ENCODE data around the gene ZBTB45. TPM values are rescaled to one million over a fixed set of nuclear protein-coding genes. Genes with fewer than 3 reads are reported as not detected.

ZBTB45 gene
- total RNA-seq, 1 donor from 2014 or later: 14.9 TPM

Small RNA genes lying within 50 kb of the gene (microRNA-seq; reads per million reads assigned to microRNA genes)
- gene MIR6807: not detected

Other genes with a start within 250 kb of the ZBTB45 start
- 6.9 TPM for gene ZNF8, start 240.9 kb downstream of the ZBTB45 start, total RNA-seq
- 32.9 TPM for gene ERVK3-1, start 214.4 kb downstream of the ZBTB45 start, total RNA-seq
- 4.5 TPM for gene ZSCAN22, start 192.8 kb downstream of the ZBTB45 start, total RNA-seq
- gene A1BG, start 166.3 kb downstream of the ZBTB45 start, total RNA-seq: 13.3 TPM
- gene ZNF497, start 157.1 kb downstream of the ZBTB45 start, total RNA-seq: 2.0 TPM
- 2.0 TPM for gene ZNF837, start 138.8 kb downstream of the ZBTB45 start, total RNA-seq
- gene RPS5, start 132.5 kb downstream of the ZBTB45 start, total RNA-seq: 572 TPM
- gene RNF225, start 124.2 kb downstream of the ZBTB45 start, total RNA-seq: not detected
- gene ZNF584, start 111.2 kb downstream of the ZBTB45 start, total RNA-seq: 16.0 TPM
- 6.1 TPM for gene ZNF132, start 79.7 kb downstream of the ZBTB45 start, total RNA-seq
- gene ZNF324B, start 68.2 kb downstream of the ZBTB45 start, total RNA-seq: 7.5 TPM
- 15.2 TPM for gene ZNF324, start 52.7 kb downstream of the ZBTB45 start, total RNA-seq
- 10.3 TPM for gene ZNF446, start 43.5 kb downstream of the ZBTB45 start, total RNA-seq
- 10.1 TPM for gene SLC27A5, start 7.8 kb downstream of the ZBTB45 start, total RNA-seq
- gene TRIM28, start 24.3 kb upstream of the ZBTB45 start, total RNA-seq: 168 TPM
- 94.6 TPM for gene CHMP2A, start 35.3 kb upstream of the ZBTB45 start, total RNA-seq
- 57.4 TPM for gene UBE2M, start 38.8 kb upstream of the ZBTB45 start, total RNA-seq
- gene MZF1, start 53.5 kb upstream of the ZBTB45 start, total RNA-seq: 32.4 TPM